Activated naive CD8-positive, alpha-beta T cell treated with anti-CD3 and anti-CD28 coated beads, Interleukin-2, amount 50 U/mL, for 16 hours (primary cell): ENCODE results near the gene VGF.
"Not testable (repeated sequence)": the region's sequence is repeated elsewhere in the genome, so short reads cannot be mapped to it uniquely, and the experiment has no call there.

ENCODE experiments used
- DNase-seq: peaks from one replicate; pipeline ENCODE4 v3.0.0-alpha.2; 2020; ENCODE audit warnings: low read depth, low spot score

Gene VGF

GRCh38 chr7:101165075-101165957 lies at the start of gene VGF:
VGF (minus strand) TSS chr7:101165569; CDS start chr7:101164843, 726 bp downstream.
- peak; percentile 73 for DNase-seq

GRCh38 chr7:101212014-101212413 lies 46.6 kb upstream of the VGF start:
- no peak for DNase-seq

DNA sequence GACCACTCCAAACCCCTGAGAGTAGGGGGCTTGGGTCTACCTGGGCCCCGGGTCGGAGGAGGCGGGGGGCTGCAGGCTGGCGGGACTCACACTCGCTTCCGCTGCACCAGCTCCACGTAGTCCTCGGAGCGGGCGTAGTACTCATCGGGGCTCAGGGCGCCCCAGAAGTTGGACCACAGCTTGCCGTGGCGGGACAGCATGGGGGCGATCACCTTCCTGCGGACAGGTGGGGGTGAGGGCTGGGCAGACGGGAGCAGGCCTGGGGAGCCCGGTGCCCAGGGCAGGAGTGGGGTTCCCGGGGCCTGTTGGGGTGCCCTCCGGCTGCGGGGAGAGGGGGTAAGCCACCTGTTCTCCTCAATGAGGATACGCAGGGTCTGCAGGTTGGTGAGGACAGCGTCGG lies 46.1 kb upstream of the VGF start:
- no peak for DNase-seq

DNA sequence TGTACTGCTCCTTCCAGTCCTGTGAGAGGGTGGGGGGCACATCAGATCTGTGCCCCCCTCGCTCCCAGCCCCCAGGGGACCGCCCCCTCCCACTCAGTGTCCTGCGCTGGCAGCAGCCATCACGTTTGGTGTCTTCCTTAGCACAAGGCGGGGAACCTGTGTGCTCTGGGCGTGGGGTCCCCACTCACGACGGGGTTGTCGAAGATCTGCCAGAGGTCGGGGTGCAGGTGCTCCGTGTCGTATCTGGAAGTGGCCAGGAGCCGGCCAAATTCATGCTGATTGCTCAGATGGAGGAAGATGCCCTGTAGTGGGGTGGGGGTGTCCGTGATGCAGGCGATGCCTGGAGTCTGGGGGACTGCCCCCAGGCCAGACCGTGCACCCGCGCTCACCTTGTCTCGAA lies 44.8 kb upstream of the VGF start:
- DNase-seq: no peak

DNA sequence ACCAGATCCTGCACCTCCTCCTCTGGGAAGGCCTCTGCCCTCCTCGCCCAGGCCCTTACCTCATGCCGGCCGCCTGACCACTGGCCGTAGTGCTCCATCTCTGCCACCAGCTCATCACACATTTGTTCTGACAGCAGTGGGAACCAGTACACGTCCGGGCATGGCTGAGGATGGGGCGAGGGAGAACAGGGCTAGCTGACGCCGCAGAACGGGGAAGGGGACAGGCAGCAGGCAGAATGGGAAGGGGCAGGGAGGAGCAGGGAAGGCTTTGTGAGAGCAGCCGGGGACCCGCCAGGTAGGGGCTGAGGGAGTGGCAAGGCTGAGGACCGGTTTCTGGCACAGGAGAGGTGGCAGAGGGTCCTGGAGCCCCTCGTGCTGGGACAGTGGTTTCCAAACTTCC lies 43.4 kb upstream of the VGF start:
- DNase-seq: no peak

DNA sequence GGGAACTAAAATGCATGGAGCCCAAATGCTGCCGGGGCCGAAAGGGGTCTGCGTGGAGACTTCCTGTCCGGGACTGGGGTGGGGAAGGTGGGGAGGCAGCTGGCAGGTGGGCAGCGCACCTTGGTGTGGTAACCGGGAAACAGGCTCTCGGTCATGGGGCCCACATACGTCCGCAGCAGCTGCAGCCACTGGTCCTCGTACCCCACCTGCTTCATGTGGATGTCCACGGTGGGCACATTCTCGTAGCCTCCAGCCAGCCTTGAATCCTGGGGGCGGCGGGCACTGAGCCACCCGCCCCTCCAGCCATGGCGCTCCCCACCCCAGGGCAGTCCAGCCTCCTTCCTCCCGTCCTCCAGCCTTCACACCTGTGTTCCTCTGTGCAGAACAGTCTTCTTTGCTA lies 42.1 kb upstream of the VGF start:
- DNase-seq: no peak

- DNase-seq: no peak
These were observed 41.3 kb upstream of the VGF start for GRCh38 chr7:101206665-101207042.

GRCh38 chr7:101205901-101206664 lies 40.7 kb upstream of the VGF start:
- DNase-seq: no peak

GRCh38 chr7:101203740-101204738 lies 38.7 kb upstream of the VGF start:
- not testable (repeated sequence) for DNase-seq

DNA sequence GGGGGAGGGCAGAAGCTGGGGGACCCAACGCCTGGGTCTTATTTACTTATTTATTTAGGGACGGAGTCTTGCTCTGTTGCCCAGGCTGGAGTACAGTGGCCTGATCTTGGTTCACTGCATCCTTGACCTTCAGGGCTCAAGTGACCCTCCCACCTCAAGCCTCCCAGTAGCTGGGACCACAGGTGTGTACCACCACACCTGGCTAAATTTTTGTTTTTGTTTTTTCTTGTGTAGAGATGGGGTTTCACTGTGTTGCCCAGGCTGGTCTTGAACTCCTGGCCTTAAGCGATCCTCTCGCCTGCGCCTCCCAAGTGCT lies 37.2 kb upstream of the VGF start:
- no peak for DNase-seq

DNA sequence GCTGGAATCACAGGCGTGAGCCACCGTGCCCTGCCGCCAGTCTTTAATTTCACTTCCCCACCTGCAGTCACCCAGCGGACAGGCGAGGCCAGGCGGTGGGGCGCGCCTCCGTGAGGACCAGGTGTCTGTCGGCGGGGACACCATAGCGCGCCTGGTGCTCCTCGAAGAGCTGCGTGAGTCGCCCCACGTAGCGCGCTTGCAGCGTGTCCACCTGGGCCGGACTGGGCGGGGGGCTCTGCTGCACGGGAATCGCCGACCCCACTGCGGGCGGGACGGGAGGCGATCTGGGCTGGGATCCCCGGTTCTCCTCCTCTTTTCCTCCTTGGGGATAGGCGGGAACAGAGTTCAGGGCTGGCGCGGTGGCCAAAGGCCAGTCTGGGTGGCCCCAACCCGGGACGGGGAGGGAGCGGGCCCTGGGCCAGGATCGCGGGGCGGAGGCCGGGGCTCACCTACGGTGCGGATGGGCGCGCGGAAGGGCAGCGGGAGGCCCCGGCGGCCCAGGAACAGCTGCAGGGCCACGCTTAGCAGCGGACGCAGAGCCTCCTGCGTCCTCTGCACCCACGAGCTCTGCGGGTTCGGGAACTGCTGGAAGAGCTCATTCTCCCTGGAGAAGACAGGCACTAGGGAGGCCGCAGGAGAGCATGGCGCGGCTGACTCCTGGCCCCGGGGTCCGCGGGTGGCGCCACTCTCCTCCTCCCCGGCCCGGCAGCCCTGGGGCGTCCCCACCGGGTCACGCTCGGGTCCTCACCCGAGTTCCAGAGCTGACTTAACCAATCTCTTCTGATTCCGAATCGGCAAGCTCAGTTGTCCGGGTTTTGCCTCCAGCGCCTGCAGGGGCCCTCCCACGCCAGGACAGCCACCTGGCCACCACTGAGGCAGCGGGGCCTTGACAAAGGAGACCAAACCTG lies 36.6 kb upstream of the VGF start:
- no peak for DNase-seq

DNA sequence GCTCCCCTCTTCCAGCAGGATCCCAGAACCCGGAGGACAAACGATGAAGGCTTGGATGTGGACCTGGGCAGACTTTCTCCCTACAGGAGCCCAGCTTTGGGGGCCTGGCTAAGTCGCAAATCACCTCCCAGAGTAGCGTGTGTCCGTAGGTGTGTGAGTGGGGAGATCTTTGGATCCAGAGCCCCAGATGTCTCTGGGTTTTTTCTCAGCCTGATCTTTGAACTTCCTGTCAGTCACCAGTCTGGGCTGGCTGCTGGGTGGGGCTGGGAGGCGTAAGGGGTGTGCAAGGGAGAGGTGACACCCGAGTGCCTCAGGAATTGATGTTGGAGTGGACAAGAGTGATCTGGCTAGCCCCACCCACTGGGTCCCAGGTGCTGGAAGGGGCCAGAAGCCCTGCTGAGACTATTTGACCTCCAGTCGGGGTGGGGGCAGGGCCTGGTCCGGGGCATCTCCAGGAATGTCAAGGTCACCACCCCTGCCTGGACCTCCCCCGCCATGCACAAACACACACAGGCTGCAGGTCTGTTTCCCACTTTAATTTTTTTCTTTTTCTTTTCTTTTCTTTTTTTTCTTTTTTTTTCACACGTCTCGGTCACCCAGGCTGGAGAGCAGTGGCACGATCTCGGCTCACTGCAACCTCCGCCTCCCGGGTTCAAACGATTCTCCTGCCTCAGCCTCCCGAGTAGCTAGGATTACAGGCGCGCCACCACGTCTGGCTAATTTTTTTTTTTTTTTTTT lies 35.7 kb upstream of the VGF start, which contains the start of gene MOGAT3:
Gene MOGAT3, minus strand, starts transcription at position 175 of the 738 bp plus-strand sequence. CDS start 182 bp downstream, outside the sequence.
- DNase-seq: no peak

GRCh38 chr7:101200504-101200861 lies 35.1 kb upstream of the VGF start:
- DNase-seq: no peak

DNA sequence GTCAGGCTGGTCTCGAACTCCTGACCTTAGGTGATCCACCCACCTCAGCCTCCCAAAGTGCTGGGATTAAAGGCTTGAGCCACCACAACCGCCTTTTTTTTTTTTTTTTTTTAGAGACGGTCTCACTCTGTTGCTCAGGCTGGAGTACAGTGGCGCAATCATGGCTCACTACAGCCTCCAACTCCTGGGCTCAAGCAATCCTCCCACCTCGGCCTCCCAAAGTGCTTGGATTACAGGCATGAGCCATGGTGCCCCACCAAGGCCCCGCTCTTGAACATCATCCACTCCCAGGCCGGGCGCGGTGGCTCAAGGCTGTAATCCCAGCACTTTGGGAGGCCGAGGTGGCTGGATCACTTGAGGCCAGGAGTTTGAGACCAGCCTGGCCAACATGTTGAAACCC lies 34.2 kb upstream of the VGF start:
- DNase-seq: not testable (repeated sequence)

DNA sequence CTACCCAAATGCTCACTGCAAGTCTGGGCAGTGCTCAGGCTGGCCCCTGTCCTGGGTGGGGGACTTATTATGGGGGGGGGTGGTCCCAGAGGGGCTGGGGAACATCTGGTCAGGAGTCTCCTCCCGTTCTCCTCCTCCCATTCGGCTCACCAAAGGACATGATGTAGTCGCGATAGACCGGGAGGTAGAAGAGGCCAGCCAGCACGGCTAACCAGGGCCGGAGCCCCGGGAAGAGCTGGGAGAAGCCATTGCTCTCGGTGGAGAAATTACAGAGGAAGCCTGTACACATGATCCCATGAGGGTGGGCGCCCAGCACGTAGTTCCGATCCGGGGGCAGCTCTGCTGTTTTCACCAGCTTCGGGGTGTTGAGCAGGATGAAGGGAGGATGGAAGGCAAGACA lies 33.1 kb upstream of the VGF start:
- no peak for DNase-seq

DNA sequence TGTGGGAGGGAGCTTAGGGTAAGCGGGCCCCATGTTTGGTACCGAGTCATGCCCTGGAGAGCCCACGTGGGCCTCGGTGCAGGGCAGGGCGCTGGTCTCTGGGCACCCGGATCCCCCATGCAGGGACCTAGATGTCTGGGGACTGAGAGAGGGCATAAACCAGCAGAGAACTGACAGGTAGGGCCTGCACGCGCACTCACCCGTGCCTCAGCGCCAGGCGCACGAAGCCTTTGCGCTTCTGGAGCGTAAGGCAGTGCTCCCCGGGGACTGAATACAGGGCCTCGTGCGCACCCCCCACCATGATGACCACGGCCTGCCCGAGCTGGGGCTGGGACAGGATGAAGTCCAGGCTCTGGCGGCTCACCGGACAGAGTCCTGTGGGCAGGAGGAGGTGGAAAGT lies 32.6 kb upstream of the VGF start:
- DNase-seq: no peak

GRCh38 chr7:101195884-101196283 lies 30.5 kb upstream of the VGF start:
- DNase-seq: no peak

- no peak for DNase-seq
These were observed 23.7 kb upstream of the VGF start for GRCh38 chr7:101189109-101189508.

DNA sequence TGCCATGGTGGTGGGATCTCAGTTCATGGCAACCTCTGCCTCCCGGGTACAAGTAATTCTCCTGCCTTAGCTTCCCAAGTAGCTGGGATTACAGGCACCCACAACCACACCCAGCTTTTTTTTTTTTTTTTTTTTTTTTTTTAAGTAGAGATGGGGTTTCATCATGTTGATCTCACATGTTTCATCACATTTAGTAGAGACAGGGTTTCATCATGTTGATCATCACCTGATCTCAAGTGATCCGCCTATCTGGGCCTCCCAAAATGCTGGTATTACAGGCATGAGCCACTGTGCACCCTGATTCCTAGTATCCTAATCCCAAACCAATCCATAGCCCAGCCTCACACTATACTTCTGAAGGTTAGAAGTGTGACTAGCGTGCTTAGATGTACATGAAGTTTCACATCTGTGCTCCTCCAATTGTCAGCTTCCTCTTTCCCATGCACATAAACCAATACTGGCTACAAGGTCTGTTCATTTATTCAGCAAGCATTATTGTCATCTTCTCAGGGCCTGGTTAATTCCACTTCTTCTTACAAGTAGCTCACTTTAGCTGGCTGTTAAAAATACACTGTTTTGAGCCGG lies 21.6 kb upstream of the VGF start:
- no peak for DNase-seq

DNA sequence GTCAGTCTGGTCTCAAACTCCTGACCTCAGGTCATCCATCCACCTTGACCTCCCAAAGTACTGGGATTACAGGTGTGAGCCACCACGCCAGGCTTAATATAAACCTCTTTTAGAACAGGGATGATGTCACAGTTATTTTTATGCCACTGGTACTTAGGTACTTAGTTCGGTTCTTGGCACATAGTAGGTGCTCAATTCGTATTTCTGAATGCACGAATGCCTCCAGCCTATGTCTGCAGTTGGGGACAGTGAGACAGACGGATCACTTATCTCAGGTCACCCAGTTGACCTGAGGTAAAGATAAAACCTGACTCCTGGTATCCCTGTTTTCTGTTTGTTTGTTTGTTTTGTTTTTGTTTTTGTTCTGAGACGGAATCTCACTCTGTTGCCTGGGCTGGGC lies 20.8 kb upstream of the VGF start:
- DNase-seq: no peak
